8988T (cell line): ENCODE results near the gene FYB1.
"Not testable (repeated sequence)": the region's sequence is repeated elsewhere in the genome, so short reads cannot be mapped to it uniquely, and the experiment has no call there.

Experiments used
- DNase-seq: peaks from one replicate; pipeline ENCODE4 v3.0.0; 2011

The FYB1 gene

DNA sequence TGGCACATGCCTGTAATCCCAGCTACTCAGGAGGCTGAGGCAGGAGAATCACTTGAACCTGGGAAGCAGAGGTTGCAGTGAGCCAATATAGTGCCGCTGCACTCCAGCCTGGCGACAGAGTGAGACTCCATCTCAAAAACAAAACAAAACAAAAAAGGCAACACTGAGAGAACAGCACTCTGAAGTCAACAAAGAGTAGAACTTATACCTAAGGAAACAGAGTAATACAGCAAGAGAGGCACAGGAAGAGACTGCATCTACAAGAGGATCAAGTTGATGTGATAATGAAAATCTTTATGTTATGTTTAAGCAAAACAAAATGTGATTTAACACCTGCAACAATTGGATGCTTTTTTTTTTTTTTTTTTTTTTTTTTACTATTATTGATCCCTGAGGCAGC, 33.1 kb downstream of the FYB1 start:
- DNase-seq = no peak

- DNase-seq = no peak
Observed at GRCh38 chr5:39185761-39186160, 33.6 kb downstream of the FYB1 start.

DNA sequence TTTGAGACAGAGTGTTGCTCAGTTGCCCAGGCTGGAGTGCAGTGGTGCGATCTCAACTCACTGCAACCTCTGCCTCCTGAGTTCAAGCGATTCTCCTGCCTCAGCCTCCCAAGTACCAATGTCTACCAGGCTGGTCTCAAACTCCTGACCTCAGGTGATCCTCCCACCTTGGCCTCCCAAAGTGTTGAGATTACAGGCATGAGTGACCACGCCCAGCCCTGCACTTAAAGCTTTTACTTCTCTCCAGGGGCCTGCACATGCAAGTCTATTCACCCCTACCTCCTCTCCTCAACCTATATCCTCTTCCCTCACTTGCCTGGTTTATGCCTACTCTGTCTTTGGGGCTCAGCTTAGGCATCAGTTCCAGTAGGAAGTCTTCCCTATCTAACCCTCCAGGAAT, 39.8 kb downstream of the FYB1 start:
- DNase-seq = not testable (repeated sequence)

DNA sequence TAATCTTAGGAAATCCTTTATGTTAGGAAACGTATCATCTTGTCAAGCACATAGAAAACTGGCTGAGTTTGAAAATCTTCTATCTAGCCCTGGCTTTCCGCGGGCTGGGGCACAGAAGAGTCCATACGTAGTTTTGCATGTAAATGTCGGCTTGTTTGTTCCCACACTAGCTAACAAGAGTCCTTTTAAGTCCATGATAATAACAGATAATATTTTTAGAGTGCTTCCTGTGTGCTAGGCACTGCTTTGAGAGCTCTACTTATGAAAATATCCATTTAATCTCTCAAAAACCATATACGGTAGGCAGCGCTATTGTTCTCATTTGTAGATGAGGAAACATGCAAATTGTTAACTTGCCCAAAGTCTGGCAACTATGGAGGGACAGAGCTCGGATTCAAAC, 40.5 kb downstream of the FYB1 start:
- no peak for DNase-seq

DNA sequence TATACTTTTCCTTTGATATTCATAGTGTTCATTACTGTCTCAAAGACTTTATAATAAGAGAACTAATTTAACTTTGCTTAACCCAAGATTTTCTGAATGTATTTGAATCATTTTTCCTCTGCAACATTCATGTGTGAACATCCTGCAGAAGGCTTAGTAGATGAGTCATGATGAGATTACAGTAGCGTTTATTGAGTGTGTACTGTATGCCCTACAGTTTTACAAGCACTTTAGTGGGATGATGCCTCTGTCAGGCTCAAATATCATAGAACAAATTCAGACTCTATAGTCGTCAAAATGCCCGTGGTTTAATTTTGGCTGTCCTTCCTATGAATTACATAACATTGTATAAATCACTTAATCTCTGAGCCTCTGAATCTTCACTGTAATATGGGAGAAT, 41.2 kb downstream of the FYB1 start:
- DNase-seq = no peak

DNA sequence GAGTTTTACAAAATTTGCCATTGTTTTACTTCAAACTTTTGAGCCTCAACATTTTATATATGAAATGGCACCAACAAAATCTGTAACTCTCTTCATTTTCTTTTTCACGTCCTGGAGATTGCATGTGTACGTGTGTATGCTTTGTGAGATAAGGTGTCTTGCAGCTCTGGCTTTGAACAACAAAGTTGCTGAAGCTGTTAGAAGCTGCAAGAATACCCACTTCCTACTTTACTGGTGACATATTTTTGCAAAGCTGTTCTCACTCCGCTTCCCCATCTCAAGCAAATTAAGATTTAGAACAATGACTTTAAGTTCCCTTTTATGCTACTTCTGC, 41.8 kb downstream of the FYB1 start:
- no peak for DNase-seq

GRCh38 chr5:39176759-39177630, 42.4 kb downstream of the FYB1 start:
- no peak for DNase-seq

- no peak for DNase-seq
Observed at GRCh38 chr5:39175273-39175955, 43.9 kb downstream of the FYB1 start.

DNA sequence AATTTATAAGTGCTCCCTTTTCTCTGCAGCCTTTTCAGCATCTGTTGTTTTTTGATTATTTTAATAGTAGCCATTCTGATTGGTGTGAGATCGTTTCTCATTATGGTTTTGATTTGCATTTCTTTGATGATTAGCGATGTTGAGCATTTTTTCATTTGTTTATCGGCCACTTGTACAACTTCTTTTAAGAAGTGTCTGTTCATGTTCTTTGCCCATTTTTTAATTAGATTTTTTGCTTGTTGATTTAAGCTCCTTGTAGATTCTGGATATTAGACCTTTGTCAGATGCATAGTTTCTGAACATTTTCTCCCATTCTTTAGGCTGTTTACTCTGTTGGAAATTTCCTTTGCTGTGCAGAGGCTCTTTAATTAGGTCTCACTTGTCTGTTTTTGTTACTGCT, 46.3 kb downstream of the FYB1 start:
- DNase-seq = no peak

- no peak for DNase-seq
Observed at GRCh38 chr5:39172593-39172992, 46.8 kb downstream of the FYB1 start.

GRCh38 chr5:39171647-39172046, 47.7 kb downstream of the FYB1 start:
- DNase-seq = no peak

GRCh38 chr5:39169081-39169480, 50.3 kb downstream of the FYB1 start:
- DNase-seq = no peak

GRCh38 chr5:39167972-39168342, 51.4 kb downstream of the FYB1 start:
- DNase-seq = no peak

DNA sequence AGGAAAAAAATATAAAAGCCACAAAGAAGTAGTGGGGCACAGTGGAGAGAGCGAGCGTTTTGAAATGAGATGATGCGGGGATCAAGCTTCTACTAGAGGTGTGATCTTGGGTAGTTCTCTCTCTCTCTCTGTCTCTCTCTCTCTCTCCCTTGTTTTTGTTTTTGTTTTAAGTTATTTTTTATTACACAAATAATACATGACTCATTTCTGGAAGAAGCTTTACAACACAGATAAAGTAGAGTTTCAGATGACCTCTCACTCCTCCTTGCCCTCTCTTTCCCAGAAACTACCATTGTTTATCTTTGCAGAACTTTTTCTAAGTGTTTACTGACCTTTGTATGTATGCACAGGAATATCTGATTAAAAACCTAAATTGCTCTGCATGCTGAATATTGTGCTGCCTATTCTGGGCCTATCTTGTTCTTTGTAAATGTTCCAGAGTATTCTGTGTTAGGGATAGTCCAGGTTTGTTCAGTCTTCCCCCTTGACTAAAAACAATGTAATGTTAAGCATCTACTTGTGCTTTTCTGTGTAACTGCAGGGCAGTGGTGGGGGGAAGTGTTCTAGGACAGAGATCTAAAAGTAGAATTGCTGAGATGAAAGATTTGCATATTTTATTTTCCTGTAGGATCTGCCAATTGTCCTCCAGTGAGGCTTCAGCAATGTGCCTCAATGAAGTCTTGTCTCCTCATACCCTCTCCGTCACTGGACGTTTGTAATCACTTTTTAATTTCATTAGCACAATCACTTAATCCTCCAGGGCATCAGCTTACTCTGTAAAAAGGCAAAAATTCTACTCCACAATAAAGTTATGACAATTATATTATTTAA, 52.0 kb downstream of the FYB1 start:
- no peak for DNase-seq

- no peak for DNase-seq
Observed at GRCh38 chr5:39164529-39165402, 54.6 kb downstream of the FYB1 start.

DNA sequence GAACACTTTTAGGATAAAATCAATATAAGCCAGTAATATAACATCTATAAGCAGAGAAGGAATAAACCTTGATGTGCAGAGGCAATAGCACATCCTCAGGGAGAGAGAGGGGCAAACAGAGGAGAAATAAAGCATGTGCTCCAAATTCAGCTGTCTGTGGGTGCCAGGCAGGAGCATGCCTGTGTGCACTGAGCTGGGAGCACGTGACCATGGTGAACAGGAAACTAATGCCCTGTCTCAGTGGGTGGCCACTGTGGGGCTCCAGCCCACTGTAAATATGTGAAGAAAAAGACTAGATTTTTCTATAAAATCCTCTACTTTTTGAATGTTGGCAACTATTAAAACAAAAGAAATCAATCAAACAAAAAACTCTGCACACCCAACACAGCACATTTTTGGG, 55.3 kb downstream of the FYB1 start:
- DNase-seq = no peak

DNA sequence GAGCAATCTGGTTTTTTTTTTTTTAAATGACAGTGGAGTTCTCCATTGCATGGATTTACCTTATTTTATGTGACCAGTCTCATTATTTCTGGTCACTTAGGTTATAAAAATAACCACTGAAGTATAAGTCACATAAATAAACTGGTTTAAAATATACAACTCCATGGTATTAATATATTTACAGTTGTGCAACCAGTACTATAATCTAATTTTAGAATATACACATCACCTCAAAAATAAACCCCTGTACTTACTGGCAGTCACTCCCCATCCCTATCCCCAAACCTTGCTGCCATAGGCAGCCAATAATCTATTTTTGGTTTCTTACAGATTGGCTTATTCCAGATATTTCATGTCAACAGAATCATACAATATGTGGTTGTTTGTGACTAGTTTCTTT, 57.8 kb downstream of the FYB1 start:
- DNase-seq = no peak

- no peak for DNase-seq
Observed at GRCh38 chr5:39160576-39161213, 58.7 kb downstream of the FYB1 start.

DNA sequence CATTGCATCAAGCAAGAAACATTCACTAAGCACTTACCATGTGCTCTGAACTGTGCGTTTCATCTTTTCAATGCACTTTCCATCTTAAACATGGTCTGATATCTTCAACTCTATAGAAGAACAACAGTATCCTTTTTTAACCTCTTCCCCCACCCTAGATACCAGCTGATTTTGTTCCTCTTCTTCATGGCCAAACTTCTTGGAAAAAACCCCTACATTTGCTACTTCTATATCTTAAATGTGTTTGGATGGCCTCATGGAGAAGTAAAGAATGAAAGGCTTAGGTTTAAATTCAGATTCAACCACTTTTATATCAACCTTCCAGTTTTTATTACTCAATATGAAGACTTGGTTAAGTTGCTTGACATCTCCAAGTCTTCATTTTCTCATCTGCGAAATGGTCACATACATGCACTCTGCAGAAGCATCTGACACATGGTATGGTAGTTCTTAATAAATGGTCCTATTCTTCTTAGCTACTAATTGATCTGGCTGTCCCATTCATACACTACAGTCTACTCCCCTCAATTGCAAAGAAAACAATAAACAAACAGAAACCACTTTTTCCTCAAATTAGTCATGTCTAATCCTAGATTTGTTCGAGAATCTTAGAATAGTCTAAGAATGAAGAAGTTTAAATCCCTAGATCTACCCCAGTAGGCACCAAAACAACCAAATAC, 59.4 kb downstream of the FYB1 start:
- no peak for DNase-seq

- no peak for DNase-seq
Observed at GRCh38 chr5:39158786-39159185, 60.6 kb downstream of the FYB1 start.

GRCh38 chr5:39158127-39158593, 61.2 kb downstream of the FYB1 start:
- no peak for DNase-seq

DNA sequence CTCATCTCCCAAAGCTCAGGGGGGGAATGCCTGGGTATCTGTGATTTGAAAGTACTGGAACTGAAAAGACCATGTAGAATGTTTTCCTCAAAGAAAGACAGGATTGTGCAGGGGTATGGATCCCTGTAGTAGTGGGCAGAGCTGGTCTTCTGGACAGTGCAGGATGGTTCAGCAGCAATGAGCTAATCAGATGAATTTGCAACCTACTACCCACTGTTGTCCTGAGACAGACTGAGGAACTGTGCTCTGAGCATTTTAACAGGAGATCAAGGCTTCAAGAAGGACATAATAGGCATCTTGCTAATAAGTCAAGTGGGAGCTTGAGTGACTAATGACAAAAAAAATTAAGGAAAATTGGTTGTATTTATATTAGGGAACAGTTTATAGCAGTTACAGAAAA, 61.7 kb downstream of the FYB1 start:
- no peak for DNase-seq
